Effector memory CD4-positive, alpha-beta T cell (primary cell): ENCODE data around the gene TTR.

Experiments
- DNase-seq, 3 donors: peaks; one replicate each; pipeline ENCODE4 v3.0.0-alpha.2; 2020
- H3K27ac ChIP-seq: 2 replicates; pipeline ENCODE4 v1.7.0; 2013; ENCODE audit warnings: mild to moderate bottlenecking, low read length, moderate library complexity; ENCODE audit not compliant: insufficient read depth, poor library complexity, severe bottlenecking
- H3K27me3 ChIP-seq: replicated peaks from 2 replicates; pipeline ENCODE4 v1.7.0; 2013; ENCODE audit warnings: mild to moderate bottlenecking, low read length; ENCODE audit not compliant: insufficient read depth, control insufficient read depth, poor library complexity, severe bottlenecking
- H3K36me3 ChIP-seq: 2 replicates; pipeline ENCODE4 v1.7.0; 2013; ENCODE audit warnings: mild to moderate bottlenecking, low read length, moderate library complexity; ENCODE audit not compliant: control insufficient read depth, insufficient read depth
- H3K4me1 ChIP-seq: 2 replicates; pipeline ENCODE4 v1.7.0; 2013; ENCODE audit warnings: low read length, mild to moderate bottlenecking; ENCODE audit not compliant: control insufficient read depth, insufficient read depth, poor library complexity, severe bottlenecking
- H3K4me3 ChIP-seq: 2 replicates; pipeline ENCODE4 v1.7.0; 2013; ENCODE audit warnings: low read length, low read depth, mild to moderate bottlenecking; ENCODE audit not compliant: insufficient read depth, poor library complexity, severe bottlenecking
- H3K9me3 ChIP-seq: 2 replicates; pipeline ENCODE4 v1.7.0; 2013; ENCODE audit warnings: mild to moderate bottlenecking, low read length, moderate library complexity; ENCODE audit not compliant: control insufficient read depth
- total RNA-seq, 3 donors: gene quantifications; one replicate each; lab custom pipeline; 2026; lab: John Stamatoyannopoulos, UW

TTR gene
- 0 reads per million in 3 donors for total RNA-seq

DNA sequence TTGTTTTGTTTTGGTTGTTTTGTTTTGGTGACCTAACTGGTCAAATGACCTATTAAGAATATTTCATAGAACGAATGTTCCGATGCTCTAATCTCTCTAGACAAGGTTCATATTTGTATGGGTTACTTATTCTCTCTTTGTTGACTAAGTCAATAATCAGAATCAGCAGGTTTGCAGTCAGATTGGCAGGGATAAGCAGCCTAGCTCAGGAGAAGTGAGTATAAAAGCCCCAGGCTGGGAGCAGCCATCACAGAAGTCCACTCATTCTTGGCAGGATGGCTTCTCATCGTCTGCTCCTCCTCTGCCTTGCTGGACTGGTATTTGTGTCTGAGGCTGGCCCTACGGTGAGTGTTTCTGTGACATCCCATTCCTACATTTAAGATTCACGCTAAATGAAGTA is at the start of gene TTR:
TTR (plus strand) TSS at position 250 of the 400 bp plus-strand sequence; CDS start at position 276, 26 bp downstream.
- Histone ChIP-seq H3K27ac (no peak within 1 kb of the TSS), H3K27me3 (no peaks in the 10 kb centered on the region), H3K4me3 (no peak within 1 kb of the TSS), H3K4me1 (no peaks in the 10 kb centered on the region), H3K9me3 (no peaks in the 10 kb centered on the region), H3K36me3 (no peaks in the 10 kb centered on the region)
- no peak for DNase-seq

DNA sequence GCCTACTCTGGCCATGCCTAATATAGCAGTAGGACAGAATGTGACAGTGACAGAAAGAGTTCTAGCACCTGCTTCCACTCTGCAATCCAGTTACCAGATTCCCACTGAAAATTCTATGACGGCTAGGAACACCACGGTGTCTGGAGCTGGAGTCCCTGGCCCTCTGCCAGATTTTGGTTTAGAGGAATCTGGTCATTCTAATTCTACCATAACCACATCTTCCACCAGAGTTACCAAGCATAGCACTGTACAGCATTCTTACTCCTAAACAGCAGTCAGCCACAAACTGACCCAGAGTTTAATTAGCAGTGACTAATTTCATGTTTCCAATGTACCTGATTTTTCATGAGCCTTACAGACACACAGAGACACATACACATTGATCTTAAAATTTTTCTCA is 45.2 kb upstream of the TTR start:
- Histone ChIP-seq H3K4me1 (no peaks in the 10 kb centered on the region), H3K27ac (no peak overlapping the region), H3K36me3 (no peaks in the 10 kb centered on the region), H3K9me3 (no peaks in the 10 kb centered on the region), H3K27me3 (no peaks in the 10 kb centered on the region), H3K4me3 (no peak overlapping the region)
- no peak for DNase-seq

DNA sequence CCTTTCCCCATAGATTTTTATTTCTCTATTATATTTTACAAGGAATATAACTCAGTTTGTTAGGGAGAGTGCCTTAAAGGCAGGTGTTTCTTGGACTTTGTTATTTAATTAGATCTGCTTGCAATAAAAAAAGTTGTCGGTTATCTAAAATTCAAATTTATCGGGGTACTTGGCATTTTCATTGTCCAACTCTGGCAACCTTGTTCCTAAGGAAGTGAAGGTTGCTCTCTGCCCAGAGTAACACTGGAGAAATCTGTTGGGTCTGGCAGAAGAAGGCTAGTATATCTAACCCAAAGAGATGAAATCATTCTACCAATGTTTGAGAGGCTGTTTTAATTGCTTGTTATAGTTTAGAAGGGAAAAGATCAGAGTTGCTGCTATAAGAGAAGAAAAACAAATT is 42.8 kb upstream of the TTR start:
- Histone ChIP-seq H3K4me3 (no peak overlapping the region), H3K9me3 (no peaks in the 10 kb centered on the region), H3K4me1 (no peaks in the 10 kb centered on the region), H3K27me3 (no peaks in the 10 kb centered on the region), H3K36me3 (no peaks in the 10 kb centered on the region), H3K27ac (no peak overlapping the region)
- no peak for DNase-seq

DNA sequence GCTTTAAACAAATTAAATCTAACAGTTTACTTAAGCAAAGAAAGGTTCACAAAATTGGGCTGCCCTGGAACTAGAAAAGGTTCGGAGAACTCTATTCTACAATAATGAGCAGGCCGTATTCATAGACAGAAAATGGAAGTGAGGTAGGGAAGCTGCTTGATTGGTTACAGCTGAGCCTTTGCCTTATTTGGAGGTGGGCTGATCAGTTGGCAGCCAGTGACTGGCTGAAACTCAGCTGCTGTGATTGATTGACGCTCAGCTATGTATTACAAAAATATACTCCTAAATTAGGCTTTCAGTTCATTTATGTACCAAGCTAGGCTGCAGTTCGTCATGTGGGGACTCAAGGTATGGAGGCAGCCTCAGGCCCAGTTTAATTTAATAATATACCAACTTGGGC is 42.3 kb upstream of the TTR start:
- Histone ChIP-seq H3K27me3 (no peaks in the 10 kb centered on the region), H3K9me3 (no peaks in the 10 kb centered on the region), H3K27ac (no peak overlapping the region), H3K4me1 (no peaks in the 10 kb centered on the region), H3K4me3 (no peak overlapping the region), H3K36me3 (no peaks in the 10 kb centered on the region)
- no peak for DNase-seq

DNA sequence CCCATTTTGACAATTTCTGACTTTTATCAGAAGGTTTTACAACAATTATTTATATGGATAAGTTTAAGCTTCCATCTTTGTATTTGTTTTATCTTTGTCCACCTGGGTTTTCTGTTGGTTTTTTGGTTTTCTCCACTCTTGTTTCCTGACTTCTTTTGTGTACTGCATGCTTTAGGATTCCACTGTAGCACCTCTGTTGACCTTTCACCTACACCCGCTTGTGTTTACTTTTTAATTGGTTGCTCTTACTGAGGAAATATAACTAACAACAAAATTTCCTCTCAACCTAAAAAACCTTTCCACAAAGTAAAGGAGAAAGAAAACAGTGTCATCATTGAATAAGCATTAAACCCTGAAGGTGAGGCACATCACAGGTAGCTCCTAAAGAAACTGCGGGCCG is 39.8 kb upstream of the TTR start:
- DNase-seq, result no peak
- Histone ChIP-seq H3K27ac (no peak overlapping the region), H3K9me3 (no peaks in the 10 kb centered on the region), H3K4me3 (no peak overlapping the region), H3K36me3 (no peaks in the 10 kb centered on the region), H3K4me1 (no peaks in the 10 kb centered on the region), H3K27me3 (no peaks in the 10 kb centered on the region)

DNA sequence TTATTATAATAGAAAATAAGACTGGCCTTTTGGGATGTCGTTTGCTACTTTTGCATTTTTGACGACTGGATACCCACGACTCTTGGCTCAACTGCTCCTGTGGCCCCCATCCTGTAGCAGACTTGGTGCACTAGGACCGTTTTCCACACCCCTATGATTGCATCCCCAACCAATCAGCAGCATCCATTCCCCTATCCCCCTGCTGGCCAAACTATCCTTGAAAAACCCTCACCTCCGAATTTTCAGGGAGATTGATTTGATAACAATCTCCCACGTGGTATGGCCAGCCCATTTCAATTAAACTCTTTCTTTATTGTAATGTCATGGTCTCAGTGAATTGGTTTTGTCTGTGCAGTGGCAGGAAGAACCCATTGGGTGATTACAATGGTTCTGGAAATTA is 37.9 kb upstream of the TTR start:
- no peak overlapping the region for H3K4me3 ChIP-seq
- no peak overlapping the region for H3K27ac ChIP-seq
- DNase-seq, result no peak
- H3K4me1 ChIP-seq, result no peaks in the 10 kb centered on the region
- H3K9me3 ChIP-seq, result no peaks in the 10 kb centered on the region
- H3K36me3 ChIP-seq, result no peaks in the 10 kb centered on the region
- no peaks in the 10 kb centered on the region for H3K27me3 ChIP-seq

DNA sequence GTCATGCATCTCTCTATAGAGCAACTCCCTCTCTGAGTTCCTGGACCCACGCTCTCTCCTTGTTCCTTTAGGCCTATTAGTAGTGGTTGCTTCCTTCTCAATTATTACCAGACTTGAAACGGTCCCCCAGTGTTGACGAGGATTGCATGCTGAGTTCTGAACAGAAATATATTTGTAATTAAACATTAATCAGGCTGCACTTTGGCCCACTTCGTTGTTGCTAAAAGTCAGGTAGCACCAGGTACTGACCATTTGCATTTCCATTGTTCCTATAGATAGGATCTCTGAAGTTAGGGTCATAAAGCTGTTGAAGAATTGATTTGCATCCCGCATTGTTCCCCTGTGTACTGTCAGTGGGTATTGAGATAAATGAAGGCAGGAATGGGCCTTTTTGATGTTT is 36.9 kb upstream of the TTR start:
- Histone ChIP-seq H3K27me3 (no peaks in the 10 kb centered on the region), H3K36me3 (no peaks in the 10 kb centered on the region), H3K4me3 (no peak overlapping the region), H3K4me1 (no peaks in the 10 kb centered on the region), H3K27ac (no peak overlapping the region), H3K9me3 (no peaks in the 10 kb centered on the region)
- DNase-seq, result no peak

DNA sequence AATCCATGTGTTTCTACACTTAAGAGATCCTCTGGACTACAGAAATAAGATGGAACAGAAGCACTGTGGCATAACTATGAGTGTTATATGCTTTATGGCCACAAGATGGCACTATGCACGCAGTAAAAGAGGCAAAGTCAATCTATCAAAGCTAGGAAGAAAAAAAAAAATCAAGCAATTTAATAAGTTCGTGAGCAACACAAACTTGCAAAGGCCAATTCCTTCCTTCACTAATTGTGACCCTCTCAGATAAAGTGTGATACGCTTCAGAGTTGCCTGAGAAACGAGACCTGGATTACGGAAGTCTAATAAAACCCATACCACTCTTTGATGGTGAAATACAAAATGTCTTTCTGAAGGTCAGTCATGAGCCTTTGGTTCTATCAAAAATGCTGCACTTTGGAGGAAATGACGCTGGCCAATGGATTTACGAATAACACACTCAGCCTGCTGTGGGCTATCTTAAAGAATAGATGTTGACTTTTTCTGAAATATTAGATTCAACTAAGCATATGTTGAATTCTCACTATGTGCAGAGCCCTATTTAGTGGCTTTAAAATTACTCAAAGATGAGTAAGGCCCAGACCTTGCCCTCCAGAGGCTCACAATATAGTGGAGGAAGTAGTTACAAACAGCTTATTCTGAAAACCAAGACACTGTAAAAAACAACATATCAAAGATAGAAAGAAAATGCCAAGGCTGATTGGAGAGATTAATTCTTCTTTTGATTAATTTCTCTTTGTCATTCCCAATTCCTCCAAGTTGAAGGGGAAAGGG is 35.5 kb upstream of the TTR start:
- Histone ChIP-seq H3K9me3 (no peaks in the 10 kb centered on the region), H3K27me3 (no peaks in the 10 kb centered on the region), H3K27ac (no peak overlapping the region), H3K36me3 (no peaks in the 10 kb centered on the region), H3K4me1 (no peaks in the 10 kb centered on the region), H3K4me3 (no peak overlapping the region)
- no peak for DNase-seq

DNA sequence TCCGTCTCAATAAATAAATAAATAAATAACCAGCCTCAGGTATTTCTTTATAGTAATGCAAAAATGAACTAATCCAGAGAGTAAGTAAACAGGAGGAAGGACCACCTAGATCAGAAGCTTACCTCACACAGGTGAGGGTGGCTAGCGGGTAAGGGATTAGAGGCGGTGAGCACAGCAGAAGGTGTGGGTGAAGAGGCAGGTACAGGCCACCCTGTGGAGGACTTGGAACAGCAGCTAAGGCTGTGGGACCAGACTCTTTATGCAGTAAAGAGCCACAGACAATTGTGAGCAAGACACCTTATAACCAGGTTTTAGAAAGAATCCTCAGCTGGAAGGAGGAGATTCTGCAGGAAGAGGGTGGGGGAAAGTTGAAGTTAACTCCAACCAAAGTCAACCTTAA is 34.2 kb upstream of the TTR start:
- no peaks in the 10 kb centered on the region for H3K9me3 ChIP-seq
- H3K27ac ChIP-seq, result no peak overlapping the region
- no peak for DNase-seq
- H3K27me3 ChIP-seq, result no peaks in the 10 kb centered on the region
- no peaks in the 10 kb centered on the region for H3K4me1 ChIP-seq
- H3K36me3 ChIP-seq, result no peaks in the 10 kb centered on the region
- no peak overlapping the region for H3K4me3 ChIP-seq

DNA sequence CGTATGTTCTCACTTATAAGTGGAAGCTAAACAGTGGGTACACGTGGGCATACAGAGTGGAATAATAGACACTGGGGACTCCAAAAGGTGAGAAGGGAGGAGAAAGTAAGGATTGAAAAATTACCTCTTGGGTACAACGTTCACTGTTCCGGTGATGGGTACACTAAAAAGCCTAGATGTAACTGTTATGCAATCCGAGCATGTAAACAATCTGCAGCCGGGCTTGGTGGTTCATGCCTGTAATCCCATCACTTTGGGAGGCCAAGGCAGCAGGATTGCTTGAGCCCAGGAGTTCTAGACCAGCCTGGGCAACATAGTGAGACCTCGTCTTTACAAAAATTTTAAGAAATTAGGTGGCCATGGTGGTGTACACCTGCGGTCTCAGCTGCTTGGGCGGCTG is 33.1 kb upstream of the TTR start:
- no peak for DNase-seq
- H3K4me1 ChIP-seq, result no peaks in the 10 kb centered on the region
- H3K27ac ChIP-seq, result no peak overlapping the region
- no peak overlapping the region for H3K4me3 ChIP-seq
- no peaks in the 10 kb centered on the region for H3K36me3 ChIP-seq
- H3K27me3 ChIP-seq, result no peaks in the 10 kb centered on the region
- H3K9me3 ChIP-seq, result no peaks in the 10 kb centered on the region
